OCI-LY3 (cell line): ENCODE data around the gene FAM83B.
"Not testable (repeated sequence)": the region's sequence is repeated elsewhere in the genome, so short reads cannot be mapped to it uniquely, and the experiment has no call there.

Experiments
- H2AFZ ChIP-seq: fragments of 200-600, 300-600 bp; shearing (Covaris generic); 2 replicates; pipeline ENCODE4 v1.6.0; 2014; ENCODE audit warnings: antibody characterized with exemption, low read depth, low read length
- H3K27ac ChIP-seq: fragments of 200-600, 300-600 bp; sonication (generic); 2 replicates; pipeline ENCODE4 v1.5.1; 2014; ENCODE audit warnings: mild to moderate bottlenecking, low read length, moderate library complexity, mixed read lengths
- H3K27me3 ChIP-seq: fragments of 200-600, 300-600 bp; sonication (generic); 2 replicates; pipeline ENCODE4 v1.6.1; 2014; ENCODE audit warnings: low read depth, low read length, mixed read lengths
- H3K36me3 ChIP-seq: fragments of 200-600, 300-600 bp; sonication (generic); replicated peaks from 2 replicates; pipeline ENCODE3; 2014; ENCODE audit warnings: low read depth, low read length, mixed read lengths
- H3K4me1 ChIP-seq: fragments of 300-600, 200-600 bp; sonication (generic); 2 replicates; pipeline ENCODE4 v1.6.1; 2014; ENCODE audit warnings: low read length, mixed read lengths
- H3K4me2 ChIP-seq: fragments of 200-600, 300-600 bp; sonication (generic); 2 replicates; pipeline ENCODE4 v1.6.1; 2014; ENCODE audit warnings: low read length, mixed read lengths
- H3K4me3 ChIP-seq: fragments of 300-600, 200-600 bp; sonication (generic); 2 replicates; pipeline ENCODE4 v1.5.1; 2014; ENCODE audit warnings: antibody characterized with exemption, mild to moderate bottlenecking, low read length, moderate library complexity
- H3K79me2 ChIP-seq: fragments of 300-600, 200-600 bp; shearing (Covaris generic); 2 replicates; pipeline ENCODE4 v1.6.1; 2014; ENCODE audit warnings: mild to moderate bottlenecking, low read length, mixed read lengths
- H3K9ac ChIP-seq: fragments of 300-600, 200-600 bp; shearing (Covaris generic); 2 replicates; pipeline ENCODE4 v1.6.0; 2014; ENCODE audit warnings: mild to moderate bottlenecking, low read length, moderate library complexity
- H3K9me3 ChIP-seq: fragments of 200-600, 300-600 bp; shearing (Covaris generic); 2 replicates; pipeline ENCODE4 v1.6.1; 2014; ENCODE audit warnings: low read length, mixed read lengths; ENCODE audit not compliant: insufficient read depth
- H4K20me1 ChIP-seq: fragments of 200-600, 300-600 bp; sonication (generic); 2 replicates; pipeline ENCODE4 v1.6.1; 2016; ENCODE audit warnings: low read length, mixed read lengths; ENCODE audit not compliant: insufficient read depth
- EZH2phosphoT487 ChIP-seq: fragments of 200-600 bp; shearing (Covaris generic); IDR thresholded peaks from 2 replicates; pipeline ENCODE4 v1.6.1; 2018; ENCODE audit warnings: antibody characterized with exemption, mixed run types, low read depth
- TF ChIP-seq, protein P1 (sequence below): fragments of 200-600, 300-600 bp; sonication (generic); IDR thresholded peaks from 2 replicates; pipeline ENCODE4 v1.5.1; 2014; ENCODE audit warnings: antibody characterized with exemption, low read length, low read depth

The FAM83B gene

DNA sequence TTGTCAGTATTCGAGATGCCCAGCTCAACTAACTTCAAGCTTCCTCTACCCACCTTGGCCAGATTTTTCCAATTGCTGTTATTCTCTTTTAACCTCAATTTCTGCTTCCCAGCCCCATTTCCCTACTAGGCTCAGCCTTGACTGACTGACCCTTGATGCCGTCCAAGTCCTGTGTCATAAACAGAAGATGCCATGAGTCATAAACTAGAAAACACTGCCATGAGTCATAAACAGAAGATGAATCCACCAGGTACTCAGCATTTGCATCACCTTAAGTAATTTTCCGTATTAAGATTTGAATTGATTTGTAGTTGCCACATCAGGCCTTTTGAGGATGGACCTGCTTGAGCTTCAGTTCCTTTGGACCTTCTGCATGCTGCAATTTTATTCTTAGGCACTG is 123.8 kb downstream of the FAM83B start:
- TF ChIP-seq, protein P1, sequence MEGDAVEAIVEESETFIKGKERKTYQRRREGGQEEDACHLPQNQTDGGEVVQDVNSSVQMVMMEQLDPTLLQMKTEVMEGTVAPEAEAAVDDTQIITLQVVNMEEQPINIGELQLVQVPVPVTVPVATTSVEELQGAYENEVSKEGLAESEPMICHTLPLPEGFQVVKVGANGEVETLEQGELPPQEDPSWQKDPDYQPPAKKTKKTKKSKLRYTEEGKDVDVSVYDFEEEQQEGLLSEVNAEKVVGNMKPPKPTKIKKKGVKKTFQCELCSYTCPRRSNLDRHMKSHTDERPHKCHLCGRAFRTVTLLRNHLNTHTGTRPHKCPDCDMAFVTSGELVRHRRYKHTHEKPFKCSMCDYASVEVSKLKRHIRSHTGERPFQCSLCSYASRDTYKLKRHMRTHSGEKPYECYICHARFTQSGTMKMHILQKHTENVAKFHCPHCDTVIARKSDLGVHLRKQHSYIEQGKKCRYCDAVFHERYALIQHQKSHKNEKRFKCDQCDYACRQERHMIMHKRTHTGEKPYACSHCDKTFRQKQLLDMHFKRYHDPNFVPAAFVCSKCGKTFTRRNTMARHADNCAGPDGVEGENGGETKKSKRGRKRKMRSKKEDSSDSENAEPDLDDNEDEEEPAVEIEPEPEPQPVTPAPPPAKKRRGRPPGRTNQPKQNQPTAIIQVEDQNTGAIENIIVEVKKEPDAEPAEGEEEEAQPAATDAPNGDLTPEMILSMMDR = no peak
- no peak for TF ChIP-seq EZH2phosphoT487
- Histone ChIP-seq H3K4me3 (no peak overlapping the region), H2AFZ (no peak overlapping the region), H3K27me3 (no peaks in the 10 kb centered on the region), H3K9me3 (no peaks in the 10 kb centered on the region), H3K4me2 (no peak overlapping the region), H4K20me1 (no peaks in the 10 kb centered on the region), H3K36me3 (no peaks in the 10 kb centered on the region), H3K4me1 (peaks cover 6% of the 10 kb centered on the region), H3K9ac (no peak overlapping the region), H3K27ac (no peak overlapping the region), H3K79me2 (no peaks in the 10 kb centered on the region)

- Histone ChIP-seq H3K4me1 (peaks cover 6% of the 10 kb centered on the region), H3K27me3 (no peaks in the 10 kb centered on the region), H3K9ac (no peak overlapping the region), H4K20me1 (no peaks in the 10 kb centered on the region), H3K36me3 (no peaks in the 10 kb centered on the region), H3K79me2 (no peaks in the 10 kb centered on the region), H3K4me2 (no peak overlapping the region), H3K4me3 (no peak overlapping the region), H2AFZ (no peak overlapping the region), H3K27ac (no peak overlapping the region), H3K9me3 (no peaks in the 10 kb centered on the region)
- TF ChIP-seq EZH2phosphoT487 = no peak
- TF ChIP-seq, protein P1 = no peak
Observed at GRCh38 chr6:54971825-54972224, 125.3 kb downstream of the FAM83B start.

GRCh38 chr6:54979161-54979560 is 132.6 kb downstream of the FAM83B start:
- not testable (repeated sequence) for H2AFZ ChIP-seq, H3K9ac ChIP-seq, H3K36me3 ChIP-seq, H4K20me1 ChIP-seq, H3K4me1 ChIP-seq, H3K4me2 ChIP-seq, H3K4me3 ChIP-seq, H3K9me3 ChIP-seq, H3K27me3 ChIP-seq, H3K27ac ChIP-seq, H3K79me2 ChIP-seq

DNA sequence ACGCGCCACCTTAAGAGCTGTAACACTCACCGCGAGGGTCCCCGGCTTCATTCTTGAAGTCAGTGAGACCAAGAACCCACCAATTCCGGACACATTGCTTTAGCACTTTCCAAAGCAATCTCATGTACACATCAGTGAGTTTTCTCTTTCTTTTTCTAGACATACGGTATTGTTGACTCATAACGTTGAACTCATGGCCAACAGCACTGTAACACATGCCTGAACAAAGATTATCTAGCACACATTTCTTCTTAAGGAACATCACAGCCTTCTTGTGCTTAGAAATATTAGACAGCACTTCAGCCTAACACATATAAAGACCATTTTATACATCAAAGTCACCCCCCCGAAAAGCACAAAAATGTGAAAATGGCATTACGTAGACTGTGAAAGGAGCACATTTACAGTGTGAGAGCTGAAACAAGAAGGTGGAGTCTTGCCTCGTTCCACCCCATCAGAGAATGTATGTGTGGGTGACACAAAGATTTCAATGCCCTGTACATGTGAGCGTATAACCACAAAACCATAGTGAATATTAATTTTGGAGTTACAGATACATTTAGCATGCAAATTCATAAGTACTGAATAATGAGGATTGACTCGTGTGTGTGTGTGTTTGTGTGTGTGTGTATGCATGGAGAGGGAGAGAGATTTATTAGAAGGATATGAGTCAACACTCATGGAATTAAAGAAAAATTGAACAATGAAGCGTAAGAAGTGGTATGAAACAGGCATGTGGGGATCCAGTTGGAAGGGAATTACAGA is 134.1 kb downstream of the FAM83B start:
- Histone ChIP-seq H3K9ac (no peak overlapping the region), H3K4me1 (no peaks in the 10 kb centered on the region), H3K27me3 (no peaks in the 10 kb centered on the region), H3K36me3 (no peaks in the 10 kb centered on the region), H3K4me2 (no peak overlapping the region), H2AFZ (no peak overlapping the region), H4K20me1 (no peaks in the 10 kb centered on the region), H3K9me3 (no peaks in the 10 kb centered on the region), H3K4me3 (no peak overlapping the region), H3K79me2 (no peaks in the 10 kb centered on the region), H3K27ac (no peak overlapping the region)
- TF ChIP-seq, protein P1 = no peak
- no peak for TF ChIP-seq EZH2phosphoT487

DNA sequence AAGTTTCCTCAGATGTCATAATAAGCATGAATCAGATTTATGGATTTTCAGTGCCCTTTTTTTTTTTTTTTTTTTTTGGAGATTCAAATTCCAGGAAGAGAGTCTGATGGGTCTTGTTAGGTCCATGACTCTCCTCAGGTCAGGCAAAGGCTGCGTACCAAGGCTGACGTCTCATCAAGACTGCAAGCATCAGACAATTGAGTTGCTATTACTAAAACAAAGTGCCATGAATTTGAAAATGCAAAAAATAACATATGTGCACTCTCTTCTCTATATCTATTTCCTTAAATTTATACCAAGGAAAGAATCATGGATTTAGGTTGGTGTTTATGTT is 134.7 kb downstream of the FAM83B start:
- Histone ChIP-seq H3K4me2 (no peak overlapping the region), H3K9me3 (no peaks in the 10 kb centered on the region), H3K36me3 (no peaks in the 10 kb centered on the region), H2AFZ (no peak overlapping the region), H3K4me1 (no peaks in the 10 kb centered on the region), H3K79me2 (no peaks in the 10 kb centered on the region), H3K27ac (no peak overlapping the region), H3K4me3 (no peak overlapping the region), H3K27me3 (no peaks in the 10 kb centered on the region), H4K20me1 (no peaks in the 10 kb centered on the region), H3K9ac (no peak overlapping the region)
- no peak for TF ChIP-seq EZH2phosphoT487
- TF ChIP-seq, protein P1 = no peak
